Type B pancreatic cell (in vitro differentiated cells): ENCODE data around the gene DST. TPM values are rescaled to one million over a fixed set of nuclear protein-coding genes. Genes with fewer than 3 reads are reported as not detected.

Experiments used
- DNase-seq: peaks from one replicate; pipeline ENCODE4 v3.0.0; 2021; ENCODE audit warnings: mixed read lengths; ENCODE audit not compliant: unreplicated experiment; ENCODE audit errors: extremely low spot score
- H3K27ac Mint-ChIP-seq: 2 replicates; pipeline ENCODE4 v1.8.0; 2021; ENCODE audit warnings: mild to moderate bottlenecking, mixed read lengths
- H3K27me3 Mint-ChIP-seq: 2 replicates; pipeline ENCODE4 v1.8.0; 2021; ENCODE audit warnings: mixed read lengths
- H3K36me3 Mint-ChIP-seq: 2 replicates; pipeline ENCODE4 v1.8.0; 2021; ENCODE audit warnings: mixed read lengths
- H3K4me1 Mint-ChIP-seq: one replicate; pipeline ENCODE4 v1.8.0; 2021; ENCODE audit warnings: mixed read lengths; ENCODE audit not compliant: unreplicated experiment
- H3K4me3 Mint-ChIP-seq: 2 replicates; pipeline ENCODE4 v1.8.0; 2021; ENCODE audit warnings: mild to moderate bottlenecking, mixed read lengths
- H3K9me3 Mint-ChIP-seq: 2 replicates; pipeline ENCODE4 v1.8.0; 2021; ENCODE audit warnings: mixed read lengths
- total RNA-seq: library from RNA; stranded (reverse); gene quantifications from 2 replicates; pipeline ENCODE4 v1.2.1, GENCODE V29; 2021; ENCODE audit warnings: low replicate concordance
- TF ChIP-seq, protein P1 (sequence below): fragments of 200-600 bp; sonication (generic); conservative IDR thresholded peaks from 2 replicates; pipeline ENCODE4 v1.5.0; 2021; ENCODE audit warnings: antibody characterized with exemption, mild to moderate bottlenecking

DST gene
- total RNA-seq, 1 donor from 2014 or later = 116 TPM

DNA sequence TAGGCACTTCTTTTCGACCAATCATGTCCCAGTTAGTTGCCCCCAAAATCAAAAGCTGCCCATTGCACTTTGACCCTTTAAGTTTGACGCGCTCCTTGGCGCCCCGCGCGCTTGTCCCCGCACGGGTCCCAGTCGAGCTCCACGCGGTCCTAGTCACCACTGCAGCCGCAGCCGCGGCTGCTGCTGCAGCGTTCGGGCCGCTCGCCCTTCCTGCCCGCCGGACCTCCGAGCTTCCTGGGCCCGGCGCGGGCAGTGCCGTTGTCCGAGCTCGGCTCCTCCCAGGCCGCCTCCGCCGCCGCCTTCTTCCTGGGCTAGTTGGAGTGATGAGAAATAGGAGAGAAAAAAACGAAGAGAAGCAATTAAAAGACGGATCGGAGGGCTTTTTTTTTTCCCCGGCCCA lies 209.6 kb downstream of the DST start:
- no peaks in the 10 kb centered on the region for H3K4me1 Mint-ChIP-seq
- H3K27ac Mint-ChIP-seq = no peak overlapping the region
- H3K9me3 Mint-ChIP-seq = no peaks in the 10 kb centered on the region
- TF ChIP-seq, protein P1, sequence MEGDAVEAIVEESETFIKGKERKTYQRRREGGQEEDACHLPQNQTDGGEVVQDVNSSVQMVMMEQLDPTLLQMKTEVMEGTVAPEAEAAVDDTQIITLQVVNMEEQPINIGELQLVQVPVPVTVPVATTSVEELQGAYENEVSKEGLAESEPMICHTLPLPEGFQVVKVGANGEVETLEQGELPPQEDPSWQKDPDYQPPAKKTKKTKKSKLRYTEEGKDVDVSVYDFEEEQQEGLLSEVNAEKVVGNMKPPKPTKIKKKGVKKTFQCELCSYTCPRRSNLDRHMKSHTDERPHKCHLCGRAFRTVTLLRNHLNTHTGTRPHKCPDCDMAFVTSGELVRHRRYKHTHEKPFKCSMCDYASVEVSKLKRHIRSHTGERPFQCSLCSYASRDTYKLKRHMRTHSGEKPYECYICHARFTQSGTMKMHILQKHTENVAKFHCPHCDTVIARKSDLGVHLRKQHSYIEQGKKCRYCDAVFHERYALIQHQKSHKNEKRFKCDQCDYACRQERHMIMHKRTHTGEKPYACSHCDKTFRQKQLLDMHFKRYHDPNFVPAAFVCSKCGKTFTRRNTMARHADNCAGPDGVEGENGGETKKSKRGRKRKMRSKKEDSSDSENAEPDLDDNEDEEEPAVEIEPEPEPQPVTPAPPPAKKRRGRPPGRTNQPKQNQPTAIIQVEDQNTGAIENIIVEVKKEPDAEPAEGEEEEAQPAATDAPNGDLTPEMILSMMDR = no peak
- DNase-seq = no peak
- H3K4me3 Mint-ChIP-seq = no peak overlapping the region
- H3K27me3 Mint-ChIP-seq = no peaks in the 10 kb centered on the region
- H3K36me3 Mint-ChIP-seq = no peaks in the 10 kb centered on the region

DNA sequence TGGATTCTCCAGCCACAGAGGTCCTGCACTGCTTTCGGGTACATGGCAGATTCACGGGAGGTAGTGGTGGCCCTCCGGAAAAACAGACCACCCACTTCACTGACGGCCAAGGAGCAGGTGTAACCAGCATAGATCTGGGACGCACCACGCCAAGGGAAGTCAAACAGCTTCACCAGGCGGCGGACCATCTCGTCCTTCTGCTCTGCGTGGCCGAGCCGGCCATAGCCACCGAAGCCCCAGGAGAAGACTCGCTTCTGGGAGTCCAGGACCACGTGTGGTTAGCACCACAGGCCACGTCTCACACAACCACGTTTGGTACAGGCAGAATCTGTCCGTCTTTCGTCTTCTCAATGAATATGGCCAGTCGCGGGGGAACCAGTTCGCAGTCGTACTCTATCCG lies 210.5 kb downstream of the DST start:
- Mint-ChIP-seq H3K27me3 (no peaks in the 10 kb centered on the region), H3K9me3 (no peaks in the 10 kb centered on the region), H3K4me3 (no peak overlapping the region), H3K27ac (no peak overlapping the region), H3K36me3 (no peaks in the 10 kb centered on the region), H3K4me1 (no peaks in the 10 kb centered on the region)
- no peak for DNase-seq
- TF ChIP-seq, protein P1 = no peak

DNA sequence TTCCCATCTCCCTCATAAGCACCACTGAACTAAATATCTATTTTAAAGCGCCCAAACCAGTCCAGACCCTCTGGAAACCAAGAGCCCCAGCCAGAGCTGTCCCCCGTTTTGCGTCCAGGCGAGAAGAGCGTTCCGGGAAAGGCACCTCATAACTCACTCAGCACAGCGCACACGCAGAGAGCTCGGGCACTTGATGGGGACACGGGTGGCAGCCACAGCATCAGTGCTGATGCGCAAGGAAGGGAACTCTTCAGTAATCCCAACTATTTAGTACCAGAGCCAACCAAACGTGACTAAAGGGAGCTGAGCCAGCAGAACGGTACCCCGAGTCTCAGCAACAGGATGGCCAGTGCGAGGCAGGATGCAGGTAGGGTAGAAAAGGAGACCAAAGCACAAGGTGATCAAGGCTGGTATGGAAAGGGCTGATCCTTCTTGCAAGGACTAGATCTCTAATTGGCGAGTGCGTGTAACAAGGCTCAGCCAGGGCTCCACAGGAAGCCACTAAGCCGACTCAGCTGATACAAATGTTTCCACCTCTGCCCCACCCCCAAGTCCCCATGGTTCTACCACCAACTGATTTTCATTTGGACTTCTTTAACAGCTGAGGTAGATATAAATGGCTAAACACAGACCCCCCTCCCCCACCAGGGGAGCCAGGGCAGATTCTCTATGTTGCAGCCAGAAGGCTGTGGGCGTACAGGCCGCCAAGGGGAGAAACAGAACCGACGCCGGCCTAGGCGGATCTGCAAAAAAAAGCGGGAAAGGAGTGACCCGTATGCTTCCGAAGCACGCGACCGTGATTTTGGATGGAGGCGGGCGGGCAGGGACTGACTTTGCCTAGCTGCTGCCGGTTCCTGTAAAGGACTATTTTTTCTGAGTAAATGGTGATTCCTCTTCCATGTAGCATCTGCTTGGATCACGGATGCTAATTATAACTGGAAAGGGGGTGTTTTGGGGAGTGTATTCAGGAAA lies 211.8 kb downstream of the DST start:
- Mint-ChIP-seq H3K27me3 (no peaks in the 10 kb centered on the region), H3K9me3 (no peaks in the 10 kb centered on the region), H3K27ac (no peak overlapping the region), H3K36me3 (no peaks in the 10 kb centered on the region), H3K4me3 (no peak overlapping the region), H3K4me1 (no peaks in the 10 kb centered on the region)
- no peak for DNase-seq
- TF ChIP-seq, protein P1 = no peak

DNA sequence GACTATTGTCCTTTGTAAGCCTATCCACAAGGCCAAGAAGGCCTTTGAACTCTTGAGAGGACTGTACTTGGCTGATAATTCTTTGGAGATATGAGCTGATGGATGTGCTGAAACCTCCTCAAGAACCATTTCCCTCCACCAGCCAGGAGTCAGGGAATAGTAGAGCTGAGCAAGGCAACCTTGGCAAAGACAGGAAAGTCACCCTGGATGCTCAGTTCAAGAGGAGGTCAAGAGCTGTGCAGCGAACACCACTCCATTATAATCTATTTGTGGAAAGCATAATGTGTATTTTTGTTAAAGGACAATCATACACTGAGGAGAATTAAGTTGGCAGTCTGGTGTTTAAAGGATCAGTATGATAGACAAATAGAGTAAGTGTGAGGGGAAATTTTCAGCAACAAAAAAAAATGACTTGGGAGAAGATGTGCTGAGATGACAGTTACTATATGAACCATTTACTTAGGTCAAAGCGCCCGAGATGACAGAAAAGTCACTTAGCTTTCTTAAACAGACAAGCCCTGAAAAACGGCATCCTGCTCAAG lies 218.1 kb downstream of the DST start:
- DNase-seq = no peak
- no peaks in the 10 kb centered on the region for H3K27me3 Mint-ChIP-seq
- peaks cover 4% of the 10 kb centered on the region for H3K4me1 Mint-ChIP-seq
- TF ChIP-seq, protein P1 = no peak
- no peak overlapping the region for H3K4me3 Mint-ChIP-seq
- H3K36me3 Mint-ChIP-seq = no peaks in the 10 kb centered on the region
- no peak overlapping the region for H3K27ac Mint-ChIP-seq
- H3K9me3 Mint-ChIP-seq = peaks cover 9% of the 10 kb centered on the region

DNA sequence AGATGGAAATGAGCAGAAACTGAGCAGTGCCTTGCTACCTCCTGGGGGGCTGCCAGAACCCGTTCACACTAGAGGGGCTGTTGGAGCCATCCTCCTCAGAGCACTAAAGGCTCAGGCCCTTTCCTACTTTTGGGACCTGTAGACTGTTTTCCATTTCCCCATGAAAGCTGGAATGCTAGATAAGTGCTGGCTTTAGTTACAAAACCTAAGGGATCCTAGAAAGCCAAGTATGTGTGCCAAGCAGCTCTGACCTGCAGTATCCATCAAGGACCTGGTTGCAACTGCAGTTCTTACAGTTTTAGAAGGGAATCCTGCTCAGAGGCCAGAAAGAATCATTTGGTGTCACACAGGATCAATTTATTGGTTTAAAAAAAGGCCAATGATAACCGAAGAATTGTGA lies 218.6 kb downstream of the DST start:
- DNase-seq = no peak
- no peaks in the 10 kb centered on the region for H3K36me3 Mint-ChIP-seq
- TF ChIP-seq, protein P1 = no peak
- H3K9me3 Mint-ChIP-seq = peaks cover 9% of the 10 kb centered on the region
- H3K4me1 Mint-ChIP-seq = peaks cover 4% of the 10 kb centered on the region
- H3K27me3 Mint-ChIP-seq = no peaks in the 10 kb centered on the region
- H3K27ac Mint-ChIP-seq = no peak overlapping the region
- no peak overlapping the region for H3K4me3 Mint-ChIP-seq
